H1 (cell line): ENCODE data around the gene SEC63.

Experiments used
- POLR2A ChIP-seq, 2 experiments: IDR thresholded peaks; 1 replicate in 1 of 2; 2 replicates in 1 of 2; pipeline ENCODE4 v1.6.1; 2011; ENCODE audit warnings: low read depth in 2 of 2, low read length in 2 of 2, mild to moderate bottlenecking in 2 of 2; ENCODE audit errors: control extremely low read depth in 1 of 2
- YY1 ChIP-seq: IDR thresholded peaks from 2 replicates; pipeline ENCODE4 v1.6.1; 2011; ENCODE audit warnings: low read depth, mild to moderate bottlenecking, low read length

GRCh38 chr6:107879941-107880340, 78.1 kb downstream of the SEC63 start:
- no peak for TF ChIP-seq POLR2A (IDR thresholded peaks at IDR 0.05; ENCODE audit: control extremely low read depth in 1 of 2, low read depth in 2 of 2, low read length in 2 of 2)
- no peak for TF ChIP-seq YY1
